Cardiac fibroblast (primary cell): Measurements from ENCODE around the gene EXOC3.

Source experiments
- DNase-seq, 2 donors: peaks; one replicate each; pipeline versions ENCODE4 v3.0.0 to v3.0.0-alpha.2; 2010; ENCODE audit warnings: low read depth in 2 of 2
- H3K4me3 ChIP-seq, 2 donors: replicated peaks in 1 of 2; 1 replicate in 1 of 2; 2 replicates in 1 of 2; pipeline ENCODE4 v1.5.1; 2011; ENCODE audit warnings: low read depth in 2 of 2, low read length in 2 of 2, mild to moderate bottlenecking in 2 of 2, moderate library complexity in 1 of 2
- CTCF ChIP-seq: IDR thresholded peaks from one replicate; pipeline ENCODE4 v1.5.1; 2011; ENCODE audit warnings: low read depth, mild to moderate bottlenecking, low read length, inconsistent platforms

The EXOC3 gene

GRCh38 chr5:479566-480319, 36.8 kb downstream of the EXOC3 start:
- no peak overlapping the region for H3K4me3 ChIP-seq
- no peak for DNase-seq
- TF ChIP-seq CTCF, result no peak

GRCh38 chr5:481347-481746, 38.4 kb downstream of the EXOC3 start:
- DNase-seq, result no peak
- H3K4me3 ChIP-seq, result no peak overlapping the region
- TF ChIP-seq CTCF, result no peak

GRCh38 chr5:482021-482420, 39.0 kb downstream of the EXOC3 start:
- no peak for DNase-seq
- TF ChIP-seq CTCF, result no peak
- H3K4me3 ChIP-seq, result no peak overlapping the region

- H3K4me3 ChIP-seq, result no peak overlapping the region
- no peak for TF ChIP-seq CTCF
- DNase-seq, result no peak
These were observed 39.5 kb downstream of the EXOC3 start for GRCh38 chr5:482506-482905.

- no peak overlapping the region for H3K4me3 ChIP-seq
- TF ChIP-seq CTCF, result no peak
- DNase-seq, result no peak
These were observed 40.0 kb downstream of the EXOC3 start for GRCh38 chr5:483011-483410.

- no peak for DNase-seq
- H3K4me3 ChIP-seq, result no peak overlapping the region
- no peak for TF ChIP-seq CTCF
These were observed 40.6 kb downstream of the EXOC3 start for GRCh38 chr5:483434-484140.
